AG09309 (cell line): ENCODE data around the gene CD8B.

ENCODE experiments used
- DNase-seq: peaks from one replicate; pipeline ENCODE4 v3.0.0-alpha.2; 2010; ENCODE audit warnings: low read depth
- H3K4me3 ChIP-seq: 2 replicates; pipeline ENCODE4 v1.5.1; 2011; ENCODE audit warnings: mild to moderate bottlenecking, low read depth, low read length, moderate library complexity; ENCODE audit not compliant: control insufficient read depth
- TF ChIP-seq, protein P1 (sequence below): IDR thresholded peaks from 2 replicates; pipeline ENCODE4 v1.5.1; 2011; ENCODE audit warnings: mild to moderate bottlenecking, low read depth, low read length, inconsistent platforms; ENCODE audit not compliant: insufficient read depth, control insufficient read depth; ENCODE audit errors: missing control alignments

Gene CD8B

DNA sequence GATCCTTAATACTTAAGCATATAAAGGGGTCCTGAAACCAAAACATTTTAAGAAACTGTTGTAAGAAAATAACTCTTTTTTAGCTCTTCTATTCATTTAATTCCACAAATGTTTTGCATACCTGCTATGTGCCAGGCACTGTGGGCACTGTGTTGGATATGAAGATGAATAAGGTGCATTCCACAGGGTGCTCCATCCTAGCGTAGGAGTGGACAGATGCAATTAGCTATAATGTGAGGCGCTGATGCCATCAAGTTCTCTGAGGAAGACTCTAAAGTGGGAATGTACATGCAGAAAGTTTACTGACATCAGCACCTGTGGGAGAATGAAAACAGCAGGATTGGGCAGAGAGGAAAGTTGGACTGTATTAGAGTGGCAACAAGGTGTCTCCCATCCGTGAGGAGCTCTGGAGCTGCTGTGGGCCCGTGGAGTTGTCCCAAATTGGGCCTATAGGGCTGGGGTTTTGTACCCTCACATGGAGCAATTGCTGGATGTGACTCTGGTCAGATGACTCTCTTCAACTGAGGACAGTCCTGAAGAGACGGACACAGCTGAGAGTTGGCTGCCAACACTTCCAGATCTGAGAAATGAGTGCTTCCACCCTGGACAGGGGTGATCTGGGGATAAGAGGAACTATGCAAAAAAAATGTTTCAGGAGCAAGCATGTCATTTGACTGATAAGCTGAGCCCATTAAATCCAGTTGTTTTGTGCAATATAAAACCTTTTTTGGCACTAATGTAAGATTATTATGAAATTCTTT is 93.3 kb downstream of the CD8B start:
- no peak for DNase-seq
- H3K4me3 ChIP-seq, result no peak overlapping the region
- TF ChIP-seq, protein P1, sequence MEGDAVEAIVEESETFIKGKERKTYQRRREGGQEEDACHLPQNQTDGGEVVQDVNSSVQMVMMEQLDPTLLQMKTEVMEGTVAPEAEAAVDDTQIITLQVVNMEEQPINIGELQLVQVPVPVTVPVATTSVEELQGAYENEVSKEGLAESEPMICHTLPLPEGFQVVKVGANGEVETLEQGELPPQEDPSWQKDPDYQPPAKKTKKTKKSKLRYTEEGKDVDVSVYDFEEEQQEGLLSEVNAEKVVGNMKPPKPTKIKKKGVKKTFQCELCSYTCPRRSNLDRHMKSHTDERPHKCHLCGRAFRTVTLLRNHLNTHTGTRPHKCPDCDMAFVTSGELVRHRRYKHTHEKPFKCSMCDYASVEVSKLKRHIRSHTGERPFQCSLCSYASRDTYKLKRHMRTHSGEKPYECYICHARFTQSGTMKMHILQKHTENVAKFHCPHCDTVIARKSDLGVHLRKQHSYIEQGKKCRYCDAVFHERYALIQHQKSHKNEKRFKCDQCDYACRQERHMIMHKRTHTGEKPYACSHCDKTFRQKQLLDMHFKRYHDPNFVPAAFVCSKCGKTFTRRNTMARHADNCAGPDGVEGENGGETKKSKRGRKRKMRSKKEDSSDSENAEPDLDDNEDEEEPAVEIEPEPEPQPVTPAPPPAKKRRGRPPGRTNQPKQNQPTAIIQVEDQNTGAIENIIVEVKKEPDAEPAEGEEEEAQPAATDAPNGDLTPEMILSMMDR, result no peak
